Mucosa of descending colon (tissue), 3 donors: ENCODE measurements around the gene NPC1L1. TPM values are rescaled to one million over a fixed set of nuclear protein-coding genes. Genes with fewer than 3 reads are reported as not detected.
"Not testable (repeated sequence)": the region's sequence is repeated elsewhere in the genome, so short reads cannot be mapped to it uniquely, and the experiment has no call there.

Experiments used
- ATAC-seq: fragments of 200-7000 bp; cut with Tn5 transposase; one replicate; pipeline ENCODE4 v1.9.1; 2020; ENCODE audit warnings: mild to moderate bottlenecking, moderate library complexity
- DNase-seq, 3 donors: peaks; one replicate each; pipeline ENCODE4 v3.0.0-alpha.2; 2020
- H3K36me3 ChIP-seq: fragments of 200-600 bp; one replicate; pipeline ENCODE4 v1.8.0; 2021; ENCODE audit warnings: low read depth, mild to moderate bottlenecking
- H3K4me1 ChIP-seq: fragments of 200-600 bp; one replicate; pipeline ENCODE4 v1.8.0; 2021; ENCODE audit warnings: low read depth, mild to moderate bottlenecking
- H3K4me3 ChIP-seq: fragments of 200-600 bp; one replicate; pipeline ENCODE4 v1.8.0; 2021; ENCODE audit warnings: mild to moderate bottlenecking
- H3K9me3 ChIP-seq: fragments of 200-600 bp; one replicate; pipeline ENCODE4 v1.8.0; 2021; ENCODE audit warnings: mild to moderate bottlenecking
- intact Hi-C, 2 donors: fragments of 100-400 bp; cut with DNase I in 1 of 2; cut with micrococcal nuclease in 1 of 2; formaldehyde crosslinking; loops; one replicate each; pipeline versions ENCODE4 v1.11.0 to v1.11.1; 2022; cut with DNase I, micrococcal nuclease
- total RNA-seq, 3 donors: library from RNA; stranded (reverse); fragmentation: NEBNext Ultra II Directional in 2 of 3; extraction: Animal tissue kit (Norgen Biotek cat#: 25700) in 2 of 3; gene quantifications; one replicate each; pipeline versions ENCODE4 v1.2.1 to v1.2.4, GENCODE V29; 2021 to 2023
- TF ChIP-seq, protein P1 (sequence below): fragments of 200-600 bp; IDR thresholded peaks from one replicate; pipeline ENCODE4 v1.8.0; 2022; ENCODE audit warnings: antibody characterized with exemption, mild to moderate bottlenecking
- donor health status: DM: no; HTN: no; CAD: no; lungs with moderate emphysema.
- donor health status: DM: no; HTN: no; CAD: no.
- donor health status: DM: no; HTN: yes; CAD: no.

NPC1L1 gene
- total RNA-seq, 3 donors from 2014 or later: 0.12 to 0.82 TPM; not detected in 1

GRCh38 chr7:44511863-44512468, 29.2 kb downstream of the NPC1L1 start:
- Histone ChIP-seq H3K4me1 (peaks cover 7% of the 10 kb centered on the region), H3K36me3 (no peaks in the 10 kb centered on the region), H3K9me3 (no peaks in the 10 kb centered on the region), H3K4me3 (no peak overlapping the region)
- DNase-seq (no peak), ATAC-seq (no peak)
- TF ChIP-seq, protein P1, sequence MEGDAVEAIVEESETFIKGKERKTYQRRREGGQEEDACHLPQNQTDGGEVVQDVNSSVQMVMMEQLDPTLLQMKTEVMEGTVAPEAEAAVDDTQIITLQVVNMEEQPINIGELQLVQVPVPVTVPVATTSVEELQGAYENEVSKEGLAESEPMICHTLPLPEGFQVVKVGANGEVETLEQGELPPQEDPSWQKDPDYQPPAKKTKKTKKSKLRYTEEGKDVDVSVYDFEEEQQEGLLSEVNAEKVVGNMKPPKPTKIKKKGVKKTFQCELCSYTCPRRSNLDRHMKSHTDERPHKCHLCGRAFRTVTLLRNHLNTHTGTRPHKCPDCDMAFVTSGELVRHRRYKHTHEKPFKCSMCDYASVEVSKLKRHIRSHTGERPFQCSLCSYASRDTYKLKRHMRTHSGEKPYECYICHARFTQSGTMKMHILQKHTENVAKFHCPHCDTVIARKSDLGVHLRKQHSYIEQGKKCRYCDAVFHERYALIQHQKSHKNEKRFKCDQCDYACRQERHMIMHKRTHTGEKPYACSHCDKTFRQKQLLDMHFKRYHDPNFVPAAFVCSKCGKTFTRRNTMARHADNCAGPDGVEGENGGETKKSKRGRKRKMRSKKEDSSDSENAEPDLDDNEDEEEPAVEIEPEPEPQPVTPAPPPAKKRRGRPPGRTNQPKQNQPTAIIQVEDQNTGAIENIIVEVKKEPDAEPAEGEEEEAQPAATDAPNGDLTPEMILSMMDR: no peak
- intact Hi-C loops: no loop called here

- Histone ChIP-seq H3K36me3 (no peaks in the 10 kb centered on the region), H3K4me3 (no peak overlapping the region), H3K4me1 (peaks cover 7% of the 10 kb centered on the region), H3K9me3 (no peaks in the 10 kb centered on the region)
- peak; percentile 28 for ATAC-seq
- intact Hi-C loops: no loop called here
- no peak for DNase-seq
- TF ChIP-seq, protein P1: no peak
These were observed 29.9 kb downstream of the NPC1L1 start for GRCh38 chr7:44511236-44511635.

GRCh38 chr7:44508328-44509030, 32.7 kb downstream of the NPC1L1 start:
- TF ChIP-seq, protein P1: no peak
- DNase-seq (no peak), ATAC-seq (no peak)
- H3K4me3 ChIP-seq: no peak overlapping the region
- intact Hi-C loops: no loop called here
- H3K36me3 ChIP-seq: no peaks in the 10 kb centered on the region
- peaks cover 7% of the 10 kb centered on the region for H3K4me1 ChIP-seq
- H3K9me3 ChIP-seq: no peaks in the 10 kb centered on the region

- H3K9me3 ChIP-seq, DNase-seq, H3K4me1 ChIP-seq, H3K36me3 ChIP-seq, intact Hi-C loops, H3K4me3 ChIP-seq: not testable (repeated sequence)
- ATAC-seq: peak; percentile 73
These were observed 34.4 kb downstream of the NPC1L1 start for GRCh38 chr7:44506592-44507288.

GRCh38 chr7:44505595-44505994, 35.5 kb downstream of the NPC1L1 start:
- TF ChIP-seq, protein P1: no peak
- ATAC-seq: no peak
- Histone ChIP-seq H3K4me3 (no peak overlapping the region), H3K4me1 (no peaks in the 10 kb centered on the region), H3K36me3 (no peaks in the 10 kb centered on the region), H3K9me3 (no peaks in the 10 kb centered on the region)
- intact Hi-C loops: no loop called here
- no peak for DNase-seq
